Pons (tissue), 1 donor: ENCODE measurements around the gene CCL20.
"Not testable (repeated sequence)": the region's sequence is repeated elsewhere in the genome, so short reads cannot be mapped to it uniquely, and the experiment has no call there.

ENCODE experiments used
- DNase-seq: peaks from one replicate; pipeline ENCODE4 v3.0.0-alpha.2; 2016; ENCODE audit warnings: low spot score

Gene CCL20

DNA sequence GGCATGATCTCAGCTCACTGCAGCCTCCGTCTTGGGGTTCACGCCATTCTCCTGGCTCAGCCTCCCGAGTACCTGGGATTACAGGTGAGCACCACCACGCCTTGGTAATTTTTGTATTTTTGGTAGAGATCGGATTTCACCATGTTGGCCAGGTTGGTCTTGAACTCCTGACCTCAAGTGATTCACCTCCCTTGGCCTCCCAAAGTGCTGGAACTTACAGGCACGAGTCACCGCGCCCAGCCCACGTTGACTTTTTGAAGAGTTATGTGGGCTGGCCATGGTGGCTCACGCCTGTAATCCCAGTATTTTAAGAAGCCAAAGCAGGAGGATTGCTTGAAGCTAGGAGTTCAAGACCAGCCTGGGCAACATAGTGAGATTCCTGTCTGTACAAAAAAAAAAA, 20.8 kb downstream of the CCL20 start:
- no peak for DNase-seq

DNA sequence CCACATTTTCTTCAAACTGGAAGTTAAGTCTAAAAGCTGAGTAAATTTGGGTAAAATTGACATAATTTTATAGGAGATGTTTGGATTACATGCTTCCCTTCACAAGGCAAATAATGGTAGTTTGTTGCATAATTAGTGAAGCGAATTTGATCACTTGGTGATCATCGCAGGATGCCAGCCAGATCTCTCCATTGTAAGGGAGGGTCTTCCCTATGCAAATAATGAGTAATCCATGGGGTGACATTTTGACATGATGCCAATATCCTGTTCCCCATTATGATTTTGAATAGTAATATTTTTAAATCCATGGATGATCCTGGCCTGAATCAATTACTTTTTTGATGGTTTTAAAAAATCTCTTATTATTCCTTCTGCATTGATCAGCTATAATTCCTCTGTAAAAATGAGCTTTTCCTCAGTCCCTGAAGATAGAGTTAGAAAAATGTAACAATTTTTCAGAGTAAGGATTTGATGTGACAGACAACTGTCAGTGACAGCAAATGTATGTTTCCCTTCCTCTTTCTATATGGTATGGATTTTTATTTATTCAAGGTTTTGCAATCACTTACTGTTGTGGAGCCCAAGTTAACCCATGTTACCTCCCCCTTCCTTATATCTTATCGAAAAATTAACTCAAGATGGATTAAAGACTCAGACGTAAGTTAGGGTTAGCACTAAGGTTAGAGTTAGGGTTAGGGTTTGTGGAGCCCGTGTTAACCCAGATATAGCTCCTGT, 21.4 kb downstream of the CCL20 start:
- no peak for DNase-seq

DNA sequence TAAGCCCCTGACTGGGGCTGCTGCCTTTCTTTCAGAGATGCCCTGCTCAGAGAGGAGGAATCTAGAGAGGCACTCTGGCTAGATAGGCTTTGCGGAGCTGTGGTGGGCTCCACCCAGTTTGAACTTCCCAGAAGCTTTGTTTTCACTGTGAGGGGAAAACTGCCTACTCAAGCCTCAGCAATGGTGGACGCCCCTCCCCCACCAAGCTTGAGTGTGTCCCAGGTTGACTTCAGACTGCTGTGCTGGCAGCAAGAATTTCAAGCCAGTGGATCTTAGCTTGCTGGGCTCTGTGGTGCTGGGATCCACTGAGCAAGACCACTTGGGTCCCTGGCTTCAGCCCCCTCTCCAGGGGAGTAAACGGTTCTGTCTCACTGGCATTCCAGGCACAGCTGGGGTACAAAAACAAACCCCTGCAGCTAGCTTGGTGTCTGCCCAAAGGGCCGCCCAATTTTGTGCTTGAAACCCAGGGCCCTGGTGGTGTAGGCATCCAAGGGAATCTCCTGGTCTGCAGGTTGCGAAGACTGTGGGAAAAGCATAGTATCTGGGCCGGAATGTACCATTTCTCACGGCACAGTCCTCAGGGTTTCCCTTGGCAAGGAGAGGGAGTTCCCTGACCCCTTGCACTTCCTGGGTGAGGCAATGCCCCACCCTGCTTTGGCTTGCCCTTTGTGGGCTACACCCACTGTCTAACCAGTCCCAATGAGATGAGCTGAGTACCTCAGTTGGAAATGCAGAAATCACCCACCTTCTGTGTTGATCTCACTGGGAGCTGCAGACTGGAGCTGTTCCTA, 25.9 kb downstream of the CCL20 start:
- DNase-seq: not testable (repeated sequence)

DNA sequence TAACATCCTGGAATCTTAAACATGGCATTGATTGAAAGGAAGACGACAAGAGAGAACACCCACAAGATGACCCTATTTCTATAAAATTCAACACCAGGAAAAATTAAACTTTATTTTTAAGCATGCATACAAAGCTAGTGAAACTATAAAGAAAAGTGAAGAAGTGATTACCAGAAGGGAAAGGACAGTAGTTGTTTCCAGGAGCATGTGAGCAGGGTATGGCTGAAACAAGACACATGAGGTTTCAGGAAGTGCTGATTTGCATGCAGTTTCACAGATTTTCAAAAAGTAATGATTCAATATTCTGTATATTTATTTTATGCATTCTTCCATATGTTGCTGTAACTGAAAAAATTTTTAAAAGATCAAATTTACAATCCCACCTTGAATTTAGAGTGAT, 33.2 kb downstream of the CCL20 start:
- DNase-seq: no peak

DNA sequence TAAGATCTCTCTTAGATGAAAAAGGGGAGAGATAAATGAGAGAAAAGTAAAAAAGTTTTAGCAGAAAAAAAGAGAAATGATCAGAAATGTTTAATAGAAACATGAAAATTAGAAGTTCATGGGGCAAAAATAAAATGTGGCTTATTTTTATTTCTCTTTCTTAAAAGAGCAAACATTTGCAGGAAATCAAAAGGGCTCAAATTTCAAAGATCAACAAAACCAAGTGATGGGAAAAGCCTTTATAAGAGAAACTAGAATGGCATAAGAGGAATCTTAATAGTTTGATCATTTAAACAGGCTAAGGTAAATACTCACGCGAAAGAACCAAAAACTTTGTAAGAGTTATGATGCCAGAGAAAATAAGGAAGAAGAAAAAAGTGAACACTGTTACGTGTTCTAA, 34.5 kb downstream of the CCL20 start:
- DNase-seq: no peak

DNA sequence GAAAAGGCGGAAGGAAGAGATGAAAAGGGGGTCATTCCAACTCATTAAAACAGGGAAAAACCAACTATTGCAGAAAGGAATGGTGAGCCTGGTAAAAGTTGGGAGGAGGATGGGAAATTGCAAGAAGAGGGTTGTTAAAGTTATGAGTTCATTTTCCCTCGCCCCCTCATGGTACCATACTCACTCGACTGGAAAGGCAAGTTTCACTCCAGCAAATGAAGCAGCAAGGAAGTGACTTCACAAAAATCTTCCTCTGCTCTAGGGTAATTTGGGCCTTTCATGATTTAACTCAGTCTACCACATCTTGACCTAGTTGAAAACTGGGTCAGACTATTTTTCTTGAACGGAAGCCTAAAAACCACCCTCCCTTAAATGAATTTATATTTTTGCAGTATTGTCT, 34.9 kb downstream of the CCL20 start:
- no peak for DNase-seq

DNA sequence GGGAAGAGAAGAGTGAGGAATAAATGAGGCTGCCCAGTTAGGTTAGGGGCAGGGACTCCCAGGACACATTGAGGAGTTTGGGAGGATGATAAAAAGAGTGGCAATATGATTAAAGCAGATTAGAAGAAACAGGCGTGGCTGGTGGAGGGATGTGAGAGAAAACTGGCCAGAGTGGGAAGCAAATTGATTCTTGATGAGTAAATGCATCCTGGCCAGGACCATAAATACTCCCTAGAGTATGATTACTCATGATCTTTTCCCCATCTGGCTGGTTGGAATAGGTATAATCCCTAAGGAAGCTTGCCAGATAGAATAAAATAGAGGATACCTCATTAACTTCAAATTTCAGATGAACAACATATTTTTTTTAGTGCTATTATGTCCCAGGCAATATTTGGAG, 36.3 kb downstream of the CCL20 start:
- DNase-seq: no peak

DNA sequence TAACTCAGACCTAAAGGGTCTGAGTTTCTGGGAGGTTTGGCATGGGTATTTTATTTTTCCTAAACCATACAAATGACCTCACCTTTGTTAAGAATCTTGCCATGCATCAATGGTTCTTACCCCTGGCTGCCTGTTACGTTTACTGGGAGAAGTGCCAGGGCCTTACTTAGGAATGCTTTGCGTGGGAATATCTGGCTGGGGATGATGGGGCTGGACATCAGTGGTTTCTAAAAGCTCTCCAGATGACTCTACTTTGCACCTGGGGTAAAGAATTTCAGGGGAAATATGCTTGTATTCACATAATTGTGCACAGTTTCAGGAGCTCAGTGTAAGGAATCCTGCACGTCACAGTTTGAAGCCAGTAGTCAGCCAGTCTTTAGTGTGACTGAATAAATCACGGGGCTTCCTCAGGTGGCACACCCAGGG, 39.6 kb downstream of the CCL20 start:
- DNase-seq: no peak

DNA sequence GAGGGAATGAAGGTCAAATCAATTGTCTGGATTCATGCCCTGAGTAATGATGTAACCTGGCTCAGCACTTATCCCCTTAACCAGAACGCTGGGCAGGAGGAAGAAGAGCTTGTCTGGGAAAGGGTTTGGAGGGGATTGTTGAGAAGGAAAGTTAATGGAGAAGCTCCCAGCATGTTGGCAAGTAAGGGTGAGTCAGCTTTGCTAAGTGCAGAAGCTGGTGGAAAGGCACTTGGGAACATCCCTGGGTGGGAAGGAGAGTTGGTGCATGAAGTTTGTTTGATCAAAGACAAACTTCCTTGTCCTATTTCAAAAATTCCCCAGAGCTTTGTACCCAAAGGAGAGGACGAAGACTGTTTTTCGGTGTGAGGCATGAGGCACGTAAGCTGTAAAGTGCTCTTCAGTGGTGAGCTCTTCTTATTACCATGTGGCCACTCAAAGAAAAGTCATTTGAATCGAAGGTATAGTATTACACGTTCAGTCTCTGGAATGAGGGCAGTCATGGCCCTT, 40.2 kb downstream of the CCL20 start:
- no peak for DNase-seq

DNA sequence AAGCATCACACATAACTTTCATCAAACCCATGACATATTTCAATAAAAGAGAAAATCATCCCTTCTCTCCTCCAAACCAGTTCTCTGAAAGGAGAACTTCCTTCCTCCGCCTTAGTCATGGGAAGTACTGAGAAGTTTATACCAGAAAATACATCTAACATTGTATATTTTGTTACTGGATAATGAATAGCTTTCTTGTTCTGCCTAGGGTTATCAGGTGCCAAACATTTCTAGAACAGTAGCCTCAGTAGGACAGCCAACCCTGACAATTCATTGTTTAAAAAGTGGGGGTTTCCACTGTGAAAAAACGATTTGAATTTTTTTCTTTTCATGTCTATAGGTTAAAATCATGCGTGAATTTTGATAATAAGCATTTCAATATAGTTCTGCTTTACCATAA, 41.8 kb downstream of the CCL20 start:
- DNase-seq: peak; percentile 67

DNA sequence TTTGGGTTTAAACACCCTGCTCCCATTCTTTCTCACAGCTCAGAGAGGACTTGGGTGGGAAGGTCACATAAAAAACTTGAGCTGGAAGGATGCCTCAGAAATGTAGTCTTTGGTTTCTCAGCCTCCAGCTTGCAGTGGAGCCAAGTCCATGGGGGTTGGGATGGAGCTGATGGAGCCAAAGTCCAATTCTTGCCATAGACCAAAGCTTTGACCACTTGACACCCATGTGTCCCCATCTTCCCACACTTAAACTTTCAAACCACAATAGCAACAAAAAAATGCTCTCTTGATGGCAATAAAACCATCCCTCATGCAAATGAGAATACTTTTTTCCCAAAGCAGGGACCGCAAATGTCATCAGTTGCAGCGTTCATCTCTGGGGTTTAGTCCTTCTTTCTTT, 43.1 kb downstream of the CCL20 start:
- no peak for DNase-seq

DNA sequence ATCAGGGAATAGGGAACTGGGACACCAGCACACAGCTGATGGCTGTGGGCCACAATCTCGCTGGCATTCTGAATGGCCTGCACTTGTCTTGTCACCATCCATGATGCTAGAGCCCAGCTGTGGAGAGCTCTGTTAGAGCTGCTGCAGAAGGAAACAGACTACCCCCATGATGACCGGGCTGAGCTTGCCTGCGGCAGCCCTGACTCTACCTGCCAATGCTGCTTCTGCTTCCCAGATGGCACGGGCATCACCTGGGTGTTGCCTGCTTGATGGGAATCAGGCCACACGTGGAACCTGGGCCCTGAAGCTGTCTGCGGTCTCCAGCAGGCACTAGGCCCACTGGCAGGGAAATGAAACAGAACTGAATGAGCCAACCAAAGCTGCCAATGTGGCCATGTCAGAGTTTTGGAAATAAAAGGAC, 46.6 kb downstream of the CCL20 start:
- peak; percentile 77 for DNase-seq

DNA sequence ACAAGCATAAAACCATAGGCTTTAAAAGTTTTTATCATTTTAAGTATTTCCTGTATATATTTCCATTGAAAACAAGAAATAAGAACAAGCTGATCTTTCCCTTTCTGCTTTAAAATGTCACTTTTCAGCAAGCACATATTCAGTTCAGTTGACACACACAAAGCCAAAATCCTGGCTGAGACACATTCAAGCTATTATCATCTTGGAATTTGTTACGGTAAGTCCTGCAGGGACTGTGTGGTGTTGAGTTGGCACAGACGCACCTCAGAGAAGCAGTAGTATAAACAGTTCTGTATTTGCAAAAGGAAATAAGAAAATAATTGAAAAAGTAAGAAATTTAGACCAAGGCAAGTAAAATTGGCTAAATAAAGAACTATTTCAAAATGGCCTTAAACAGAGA, 47.4 kb downstream of the CCL20 start:
- no peak for DNase-seq

DNA sequence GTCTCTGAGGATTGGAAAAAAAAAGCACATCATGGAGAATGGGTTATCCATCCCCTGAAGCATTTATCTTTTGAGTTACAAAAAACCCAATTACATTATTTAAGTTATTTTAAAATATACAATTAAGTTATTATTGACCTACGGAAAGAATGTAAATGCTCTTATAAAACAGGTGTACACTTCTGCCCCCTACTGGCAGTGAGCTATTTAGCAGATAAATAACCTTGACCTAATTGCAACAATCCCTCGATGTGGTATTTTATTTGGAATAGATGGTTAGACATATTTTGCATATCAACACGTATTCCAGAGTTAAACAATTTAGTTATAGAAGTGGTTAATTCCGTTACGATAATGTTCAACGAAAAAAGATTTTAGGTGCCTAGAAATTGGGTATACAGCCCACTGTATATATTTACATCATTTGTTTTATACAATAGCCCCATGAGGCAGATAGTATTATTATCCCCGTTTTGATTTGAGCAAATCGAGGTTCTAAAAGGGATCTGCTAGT, 48.6 kb downstream of the CCL20 start:
- peak; percentile 72 for DNase-seq

DNA sequence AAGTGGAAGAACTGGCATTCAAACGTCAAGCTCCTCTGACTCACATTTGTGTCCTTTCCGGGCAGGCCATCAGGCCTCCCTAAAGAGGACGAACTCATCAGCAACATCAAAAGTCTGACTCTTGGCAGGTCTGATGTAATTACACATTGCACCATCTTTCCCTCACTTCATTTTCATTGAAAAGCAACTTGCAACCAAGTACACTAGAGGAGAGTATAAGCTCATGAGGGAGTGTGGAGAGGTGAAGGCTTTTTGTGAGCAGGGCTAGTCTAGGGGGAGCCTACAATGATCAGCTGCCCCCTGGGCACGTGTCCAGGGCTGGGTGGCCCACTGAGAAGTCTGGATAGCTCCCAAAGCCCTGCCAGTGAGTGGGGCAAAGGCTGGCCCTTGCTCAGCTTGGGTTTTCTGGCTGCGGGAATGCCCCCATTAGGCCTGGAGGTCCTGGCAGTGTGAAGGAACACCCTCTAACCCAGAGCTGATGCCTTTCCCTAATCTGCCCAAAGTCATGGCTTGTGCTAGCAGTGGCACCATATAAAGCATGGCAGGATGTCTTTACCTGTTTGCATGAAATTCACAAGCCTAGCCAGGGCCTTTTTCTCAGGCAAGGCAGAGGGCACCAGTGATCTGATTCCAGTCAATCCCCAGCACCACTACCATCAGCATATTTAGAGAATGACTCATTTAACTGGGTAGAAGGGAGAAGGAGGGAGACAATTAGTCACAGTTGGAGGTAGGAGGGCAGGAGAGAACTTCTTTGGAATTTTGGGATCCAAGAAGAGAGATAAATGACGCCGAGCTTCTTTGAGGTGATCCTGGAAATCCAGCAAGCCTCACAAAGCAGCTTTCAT, 49.3 kb downstream of the CCL20 start:
- DNase-seq: no peak

DNA sequence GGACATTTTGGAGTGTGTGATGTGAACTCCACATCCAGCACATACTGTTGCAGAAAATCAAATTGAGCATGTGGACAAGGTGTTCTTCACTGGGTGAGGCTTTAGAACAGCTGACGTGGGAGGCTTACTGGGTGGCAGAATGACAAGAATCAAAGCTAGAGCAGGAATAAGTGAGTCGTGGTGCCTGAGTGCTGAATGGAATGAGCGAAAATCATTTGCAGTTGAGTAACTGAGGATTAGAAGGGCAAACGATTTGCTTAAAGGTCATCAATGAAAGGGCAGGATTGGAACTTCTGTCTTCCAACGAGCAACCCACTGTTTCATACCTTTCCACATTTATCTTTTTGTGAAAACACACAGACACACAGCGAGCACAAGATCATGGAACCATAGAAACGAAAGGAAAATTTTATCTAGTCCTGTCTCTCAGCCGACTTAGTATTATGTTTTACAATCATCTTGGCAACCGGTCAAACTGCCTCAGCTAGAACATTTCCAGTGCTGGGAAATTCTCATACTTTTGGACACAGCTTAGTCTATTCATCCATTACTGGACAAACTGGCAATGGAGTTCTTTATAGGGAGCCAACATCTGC, 50.6 kb downstream of the CCL20 start:
- DNase-seq: no peak

DNA sequence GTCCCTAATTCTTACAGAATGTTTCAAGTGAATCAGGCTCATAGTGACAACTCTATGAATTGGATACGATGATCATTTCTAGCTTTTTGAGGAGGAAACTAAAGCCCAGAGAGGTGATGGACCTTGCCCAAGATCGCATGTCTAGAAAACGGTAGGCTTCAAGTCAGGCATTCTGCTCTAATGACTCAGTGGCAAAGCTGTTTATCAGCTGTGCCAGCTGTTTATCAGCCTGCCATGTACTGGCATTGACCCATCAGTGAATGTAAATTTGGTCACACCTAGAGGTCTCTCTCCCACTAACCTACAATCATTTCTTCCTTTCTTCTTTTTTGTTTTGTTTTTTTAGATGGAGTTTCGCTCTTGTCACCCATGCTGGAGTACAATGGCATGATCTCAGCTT, 51.6 kb downstream of the CCL20 start:
- DNase-seq: no peak
